ENCODE measurements around the gene IP6K3.

The IP6K3 gene

DNA sequence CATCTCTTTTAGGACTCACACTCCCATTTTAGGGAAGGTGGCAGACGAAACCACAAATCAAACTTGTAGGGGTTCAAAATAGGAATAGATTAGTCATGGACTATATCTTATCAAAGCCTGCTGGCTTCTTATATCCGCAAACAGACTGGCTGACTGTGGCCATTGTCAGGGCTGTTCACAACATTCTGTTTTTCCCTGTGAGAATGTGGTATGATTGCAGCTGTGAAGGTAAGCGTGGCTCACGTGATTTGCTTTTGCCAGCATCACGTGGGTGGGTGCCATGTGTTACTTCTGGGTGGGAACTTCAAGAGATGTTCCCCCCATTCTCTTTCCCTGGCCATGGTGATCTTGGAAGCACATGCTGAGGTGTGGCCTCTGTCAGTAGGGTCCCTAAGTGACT lies 5.9 kb downstream of the IP6K3 start:
- no peak for DNase-seq (ENCODE audit: low read depth)

DNA sequence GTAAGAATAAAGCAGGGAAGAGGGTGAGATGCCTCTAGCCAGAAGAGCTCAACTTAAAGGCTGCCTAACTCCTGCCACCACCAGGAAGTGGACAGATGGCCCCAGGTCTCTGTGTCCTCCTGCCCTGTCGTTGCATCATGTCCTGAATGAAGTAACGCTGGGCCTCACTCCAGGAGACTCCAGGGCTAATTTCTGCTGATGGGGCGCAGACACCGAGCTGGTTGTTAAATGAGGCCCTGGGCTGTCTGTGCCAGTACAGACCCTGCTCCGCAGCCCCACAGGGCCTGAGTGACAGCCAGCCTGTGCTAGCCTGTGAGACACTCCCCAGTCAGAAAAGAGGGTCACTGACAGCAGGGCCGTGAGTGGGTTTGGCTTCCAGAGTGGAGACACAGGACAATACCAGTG lies 6.5 kb downstream of the IP6K3 start:
- DNase-seq (ENCODE audit: low read depth), result no peak

DNA sequence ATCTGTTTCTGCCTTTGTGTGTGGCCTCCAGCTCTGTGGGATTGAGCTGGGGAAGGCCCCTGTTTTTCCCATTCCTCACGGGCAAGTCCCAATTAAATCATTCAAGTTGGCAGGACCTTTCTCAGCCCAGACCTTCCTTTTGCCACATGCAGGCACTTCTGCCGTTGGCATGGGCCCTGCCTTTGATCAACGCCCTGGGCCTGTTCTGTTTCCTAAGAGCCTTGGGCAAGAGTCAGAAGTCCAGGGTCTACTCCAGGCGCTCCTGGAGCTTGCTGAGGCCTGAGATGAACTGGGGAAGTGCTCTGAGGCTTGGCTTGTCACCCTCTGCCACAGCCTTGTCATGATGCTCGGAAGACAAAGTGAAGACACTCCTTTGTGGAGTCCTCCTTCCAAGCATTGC lies 7.1 kb downstream of the IP6K3 start:
- no peak for DNase-seq (ENCODE audit: low read depth)

DNA sequence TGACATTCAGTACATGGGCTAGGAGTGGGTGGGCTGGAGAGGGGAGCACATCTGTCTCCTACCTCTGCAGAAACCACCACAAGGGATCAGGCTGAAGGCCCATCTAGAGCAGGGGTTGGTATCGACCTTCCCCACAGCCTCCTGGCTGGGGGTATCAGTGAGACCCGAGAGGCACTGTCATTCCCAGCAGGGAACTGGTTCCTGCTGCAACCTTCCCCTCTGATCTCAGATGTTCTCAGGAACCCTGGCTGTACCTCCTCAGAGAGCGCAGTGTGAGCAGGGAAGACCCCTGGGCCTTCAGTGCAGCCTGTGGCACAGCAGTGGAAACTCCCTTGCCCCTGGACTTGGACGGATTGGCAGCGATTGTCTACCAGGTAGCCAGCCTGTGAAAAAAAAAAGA lies 7.8 kb downstream of the IP6K3 start:
- DNase-seq (ENCODE audit: low read depth), result no peak

DNA sequence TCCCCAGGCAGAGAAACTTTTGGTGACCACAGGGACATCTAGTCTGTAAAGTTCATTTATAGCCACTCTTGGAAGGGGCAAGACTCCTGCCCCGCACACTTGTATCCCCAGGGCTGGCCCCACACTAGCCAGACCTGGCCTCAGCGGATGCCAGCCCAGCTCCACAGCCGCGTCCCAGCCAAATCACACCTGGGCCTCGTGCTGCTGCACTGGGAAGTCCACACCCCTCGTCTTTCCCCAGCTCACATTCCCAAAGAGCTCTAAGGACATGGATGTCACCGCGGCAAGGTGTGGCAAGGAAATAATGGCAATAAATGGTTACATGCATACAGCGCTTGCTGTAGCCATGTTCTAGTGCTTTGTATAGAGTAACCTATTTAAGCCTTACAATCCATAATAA lies 8.6 kb downstream of the IP6K3 start:
- no peak for DNase-seq (ENCODE audit: low read depth)

DNA sequence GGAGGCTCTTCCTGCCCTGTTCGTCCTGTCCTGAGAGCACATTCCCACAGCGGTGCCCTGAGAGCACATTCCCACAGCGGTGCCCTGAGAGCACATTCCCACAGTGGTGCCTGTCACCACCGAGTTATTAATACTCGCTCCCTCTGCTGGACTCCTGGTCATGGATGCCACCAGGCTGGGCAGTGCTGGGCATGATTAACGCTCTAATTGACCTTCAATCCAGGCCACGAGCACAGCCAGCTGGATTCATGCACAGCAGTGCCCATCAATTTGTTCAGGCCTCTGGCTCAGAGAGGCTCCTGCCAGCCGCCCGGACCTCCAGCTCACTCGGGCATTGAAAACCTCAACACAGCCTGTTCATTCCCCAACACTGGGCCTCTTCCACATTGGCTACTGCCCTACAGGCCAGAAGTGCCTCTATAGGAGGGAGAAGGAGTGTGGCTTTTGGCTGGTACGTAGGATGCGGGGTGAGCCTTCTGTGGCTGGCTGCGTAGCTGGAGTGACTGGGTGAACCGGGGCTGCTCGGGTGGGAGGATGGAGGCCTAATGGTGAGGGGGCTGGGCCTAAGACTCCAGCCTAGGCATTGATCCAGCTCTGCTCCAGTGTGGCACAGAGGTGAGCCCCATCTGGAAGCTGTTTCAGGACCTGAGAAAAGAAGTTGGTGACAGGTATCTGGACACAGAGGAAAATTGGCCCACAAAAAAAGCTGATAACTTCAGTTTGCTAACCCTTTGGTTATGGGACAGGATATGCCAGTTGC lies 9.3 kb downstream of the IP6K3 start:
- DNase-seq (ENCODE audit: low read depth), result no peak

DNA sequence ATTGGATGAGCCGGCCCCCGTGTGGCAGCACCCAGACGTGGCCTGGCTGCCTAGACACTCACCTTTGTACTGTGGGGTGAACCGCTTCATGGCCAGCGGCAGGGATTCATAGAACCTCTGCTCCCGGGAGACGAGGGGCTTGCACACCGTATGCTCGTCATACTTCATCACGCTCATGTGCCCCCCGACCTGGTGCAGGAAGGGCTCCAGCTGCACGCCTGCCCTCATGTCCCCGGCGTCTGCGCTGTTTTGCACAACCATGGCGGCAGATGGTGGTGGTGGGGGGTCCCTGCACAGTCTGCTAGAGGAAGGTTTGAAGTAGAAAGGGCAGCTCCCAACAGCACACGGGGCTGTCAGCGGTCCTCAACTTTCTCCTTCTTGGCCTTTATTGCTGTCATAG lies 11.5 kb downstream of the IP6K3 start:
- no peak for DNase-seq (ENCODE audit: low read depth)

DNA sequence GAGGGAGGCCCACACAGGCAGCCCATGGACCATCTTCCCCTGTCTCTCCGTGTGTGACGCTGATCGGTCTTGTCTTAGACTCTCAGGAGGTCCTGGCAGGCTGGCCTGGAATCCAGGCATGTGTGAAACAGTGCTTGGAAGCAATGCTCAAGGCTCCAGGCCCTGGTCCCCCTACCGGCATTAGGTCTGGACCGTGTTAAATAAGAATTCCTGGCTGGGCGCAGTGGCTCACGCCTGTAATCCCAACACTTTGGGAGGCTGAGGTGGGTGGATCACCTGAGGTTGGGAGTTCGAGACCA lies 13.0 kb downstream of the IP6K3 start:
- DNase-seq (ENCODE audit: low read depth), result no peak

DNA sequence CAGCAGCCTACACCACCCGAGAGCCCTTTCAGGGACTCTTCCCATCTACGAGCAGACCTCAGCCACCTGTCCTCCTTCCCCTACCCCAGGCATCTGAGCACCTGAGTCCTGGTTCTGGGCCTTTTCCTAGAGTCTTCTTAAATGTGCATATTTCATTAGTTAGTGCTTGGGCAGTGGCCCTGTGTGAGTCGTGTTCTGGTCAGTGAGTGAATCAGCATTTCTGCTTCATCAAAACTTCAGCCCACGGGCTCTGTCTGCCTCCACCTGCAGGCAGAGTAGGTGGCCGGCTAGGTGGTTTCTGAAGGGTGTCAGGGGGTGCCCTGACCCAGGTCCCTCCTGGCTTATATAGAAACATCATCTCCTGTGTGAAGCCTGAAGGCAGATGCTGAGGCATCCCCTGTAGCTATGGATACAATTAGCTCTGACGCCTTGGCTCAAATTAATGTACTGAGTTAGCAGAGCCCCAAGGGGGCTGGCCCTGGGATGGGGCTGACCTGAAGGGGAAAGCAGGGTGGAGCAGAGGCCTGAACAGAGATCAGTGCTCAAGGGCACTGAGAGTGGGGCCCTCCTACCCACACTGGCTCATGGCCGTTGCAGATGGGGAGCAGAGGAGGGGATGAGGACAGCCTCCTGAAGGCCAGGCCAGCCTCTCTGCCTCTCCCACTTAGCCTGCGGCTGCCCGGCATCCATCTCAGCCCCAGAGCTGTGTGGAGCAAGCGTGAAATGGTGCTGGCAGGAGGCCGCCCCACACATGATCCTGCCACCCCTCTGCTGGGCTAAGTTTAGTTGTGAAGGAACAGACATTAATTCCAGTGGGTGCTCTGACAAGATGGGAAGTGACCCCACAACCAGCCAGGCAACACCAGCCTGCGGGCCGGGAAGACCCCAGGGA lies 13.6 kb downstream of the IP6K3 start:
- DNase-seq (ENCODE audit: low read depth), result no peak

DNA sequence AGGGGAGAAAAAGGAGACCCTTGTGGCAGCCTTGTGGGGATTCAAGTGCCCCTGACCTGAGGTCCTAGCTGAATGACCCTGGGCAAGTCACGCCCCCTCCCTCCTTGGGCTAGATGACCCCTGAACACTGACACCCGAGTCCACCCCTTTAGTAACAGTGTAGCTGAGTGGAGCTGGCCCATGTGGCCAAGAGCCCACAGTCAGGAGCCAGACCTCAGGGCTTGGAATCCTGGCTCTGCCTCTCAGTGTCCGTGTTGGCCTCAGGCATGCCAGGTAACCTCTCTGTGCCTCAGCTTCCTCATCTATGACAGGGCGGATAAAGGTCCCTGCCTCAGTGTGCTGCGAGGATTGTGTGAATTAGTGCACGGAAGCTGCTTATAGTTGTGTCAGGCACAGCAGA lies 14.3 kb downstream of the IP6K3 start:
- no peak for DNase-seq (ENCODE audit: low read depth)

DNA sequence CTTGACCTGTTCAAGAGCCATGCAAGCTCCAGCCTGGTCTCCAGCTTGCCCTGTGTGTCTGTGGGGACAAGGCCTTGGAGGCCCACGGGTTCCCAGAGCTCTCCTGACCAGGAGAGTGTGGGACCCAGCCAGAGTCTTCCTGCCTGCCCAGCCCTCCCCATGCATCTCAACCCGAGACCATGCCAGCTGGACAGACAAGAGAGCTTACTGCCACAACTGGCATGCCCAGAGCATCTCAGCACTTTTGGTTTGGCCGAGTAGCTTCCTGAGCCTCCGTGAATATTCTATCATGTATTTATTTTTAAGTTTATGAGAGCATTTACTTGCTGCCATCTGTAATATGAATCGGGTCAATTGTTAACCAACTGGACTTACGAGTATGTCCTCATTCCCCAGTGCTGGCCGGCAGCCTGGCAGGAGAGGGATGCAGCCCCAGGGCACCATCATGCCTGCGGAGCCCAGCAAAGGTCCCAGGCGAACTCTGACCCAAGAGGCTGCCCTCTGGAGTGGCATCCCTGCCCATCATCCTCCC lies 14.9 kb downstream of the IP6K3 start:
- DNase-seq (ENCODE audit: low read depth), result no peak

DNA sequence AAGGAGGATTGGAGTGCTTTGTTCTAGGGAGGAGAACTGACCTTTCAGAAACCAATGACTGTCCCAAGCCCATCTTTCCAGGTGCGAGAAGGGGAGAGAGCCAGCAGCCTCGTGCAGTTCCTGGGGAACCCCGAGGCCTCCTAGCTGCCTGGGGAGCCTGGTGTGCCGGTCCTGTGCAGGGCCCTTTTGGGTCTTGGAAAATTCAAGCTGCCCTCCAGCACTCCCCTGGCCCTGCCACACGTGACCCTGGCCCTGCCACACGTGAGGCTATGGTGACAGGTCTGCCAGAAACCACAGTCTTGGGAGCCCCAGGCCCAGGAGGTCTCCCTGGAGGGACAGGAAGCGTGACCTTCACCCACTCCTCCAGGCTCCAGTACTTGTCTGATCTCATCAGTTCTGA lies 15.7 kb downstream of the IP6K3 start:
- DNase-seq (ENCODE audit: low read depth), result no peak

DNA sequence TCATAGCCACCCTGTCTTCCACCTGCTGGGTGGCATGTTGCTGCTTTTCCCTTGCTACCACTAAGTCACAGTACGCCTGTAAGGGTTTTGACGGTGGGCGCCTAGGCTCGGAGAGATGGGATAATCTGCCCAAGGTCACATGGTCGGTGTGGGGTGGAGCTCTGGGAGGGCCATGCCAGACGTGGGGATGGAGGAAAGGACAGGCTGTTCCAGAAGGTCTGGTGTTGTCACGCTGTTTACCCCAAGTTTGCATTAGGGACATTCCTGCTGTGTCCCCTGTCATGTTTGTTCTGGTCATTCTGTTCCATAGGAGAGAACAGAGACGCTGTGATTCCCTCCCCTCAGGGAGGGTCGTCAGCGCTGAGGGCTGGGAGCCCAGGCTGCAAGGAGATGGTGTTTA lies 16.1 kb downstream of the IP6K3 start:
- DNase-seq (ENCODE audit: low read depth), result no peak

DNA sequence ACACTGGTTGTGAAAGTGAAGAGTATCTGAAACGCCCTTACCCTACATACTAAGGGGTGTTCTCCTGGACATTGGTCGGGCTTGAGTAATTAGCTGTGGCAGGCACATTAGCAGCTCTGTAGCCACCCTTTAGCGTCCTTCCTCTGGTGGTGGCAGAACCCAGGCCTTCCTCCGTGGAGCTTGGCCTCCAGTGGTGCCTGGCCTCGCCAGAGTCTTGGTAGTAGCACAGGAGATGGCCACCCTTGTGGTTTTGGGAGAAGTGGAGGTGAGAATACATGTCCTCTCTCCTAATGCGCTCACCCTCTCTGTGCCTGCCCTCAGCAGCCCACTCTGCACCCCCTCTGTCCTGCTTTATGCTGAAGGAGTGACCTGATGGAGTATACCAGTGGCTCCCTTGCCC lies 17.6 kb downstream of the IP6K3 start:
- DNase-seq (ENCODE audit: low read depth), result no peak

DNA sequence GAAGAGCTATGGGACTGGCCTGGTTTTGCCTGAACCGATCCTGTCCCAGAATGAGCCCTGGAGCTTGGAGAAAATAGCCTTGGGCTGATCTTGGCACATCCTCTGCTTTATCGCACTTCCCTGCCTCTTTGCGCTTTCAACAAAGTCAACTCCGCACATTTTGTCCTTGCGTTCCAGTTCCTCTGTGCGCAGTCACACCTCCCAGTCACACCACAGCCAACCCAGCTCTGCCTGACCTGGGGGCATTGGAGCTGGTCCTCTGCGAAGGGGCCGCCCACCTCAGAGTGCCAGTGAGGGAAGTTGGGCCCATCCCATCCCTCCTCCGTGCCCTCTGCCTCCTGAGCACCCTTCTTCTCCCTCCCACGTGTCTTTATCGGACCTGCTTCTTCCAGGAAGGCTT lies 18.3 kb downstream of the IP6K3 start:
- DNase-seq (ENCODE audit: low read depth), result no peak

DNA sequence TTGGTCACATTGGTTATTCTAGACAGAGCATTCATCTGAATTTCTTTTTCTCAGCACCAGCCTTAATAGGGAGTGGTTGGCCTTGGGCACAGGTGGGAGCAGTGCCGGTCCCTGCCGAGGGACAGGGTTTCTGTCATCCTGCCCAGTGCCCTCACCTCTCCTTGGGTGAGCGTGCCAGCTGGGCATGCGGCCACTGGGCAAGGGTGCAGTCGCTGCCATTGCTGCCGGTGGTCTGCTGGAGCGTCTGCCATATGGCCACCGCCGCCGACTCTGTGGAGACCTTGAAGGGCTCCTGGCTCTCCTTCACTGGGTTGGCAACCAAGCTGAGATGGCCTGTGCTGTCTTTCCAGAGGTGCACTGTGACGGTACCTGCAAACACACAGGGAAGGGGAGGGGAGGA lies 18.8 kb downstream of the IP6K3 start:
- no peak for DNase-seq (ENCODE audit: low read depth)

DNA sequence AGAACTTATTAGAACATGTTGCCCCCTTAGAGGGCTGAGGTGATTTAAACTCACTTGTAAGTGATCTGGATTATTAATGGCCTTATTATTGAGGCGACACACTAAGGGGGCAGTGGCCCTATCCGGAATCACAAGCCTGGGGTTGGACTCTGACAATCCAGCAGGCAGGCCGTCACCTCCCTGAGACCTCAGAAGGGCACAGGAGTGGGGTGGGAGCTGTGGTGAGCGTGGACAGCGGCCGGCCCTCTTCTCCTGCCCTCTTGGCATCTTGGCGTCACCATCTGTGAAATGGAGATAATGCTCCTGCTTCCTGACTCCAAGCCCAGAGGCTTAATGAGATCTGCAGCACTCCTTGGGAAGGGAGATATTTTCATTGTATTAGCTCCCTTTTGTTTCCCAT lies 19.6 kb downstream of the IP6K3 start:
- no peak for DNase-seq (ENCODE audit: low read depth)

DNA sequence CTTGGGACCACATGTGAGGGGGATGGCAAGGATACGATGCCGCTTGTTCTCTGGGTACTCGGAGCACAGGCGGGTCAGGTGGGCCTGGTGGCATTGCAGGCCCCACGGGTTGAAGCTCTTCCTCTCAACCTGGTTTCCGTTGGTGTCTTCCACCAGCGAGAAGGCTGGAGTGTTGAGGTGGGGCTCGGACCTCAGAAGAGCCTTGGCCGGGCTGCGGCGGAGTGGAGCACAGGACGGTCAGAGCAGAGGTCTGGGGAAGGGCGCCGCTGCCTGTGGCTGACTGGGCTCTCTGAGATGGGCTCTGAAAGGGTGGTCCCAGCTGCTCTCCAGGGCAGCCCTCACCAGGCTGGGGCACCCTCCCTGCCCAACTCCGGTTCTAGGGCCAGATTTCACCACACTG lies 20.0 kb downstream of the IP6K3 start:
- DNase-seq (ENCODE audit: low read depth), result no peak

DNA sequence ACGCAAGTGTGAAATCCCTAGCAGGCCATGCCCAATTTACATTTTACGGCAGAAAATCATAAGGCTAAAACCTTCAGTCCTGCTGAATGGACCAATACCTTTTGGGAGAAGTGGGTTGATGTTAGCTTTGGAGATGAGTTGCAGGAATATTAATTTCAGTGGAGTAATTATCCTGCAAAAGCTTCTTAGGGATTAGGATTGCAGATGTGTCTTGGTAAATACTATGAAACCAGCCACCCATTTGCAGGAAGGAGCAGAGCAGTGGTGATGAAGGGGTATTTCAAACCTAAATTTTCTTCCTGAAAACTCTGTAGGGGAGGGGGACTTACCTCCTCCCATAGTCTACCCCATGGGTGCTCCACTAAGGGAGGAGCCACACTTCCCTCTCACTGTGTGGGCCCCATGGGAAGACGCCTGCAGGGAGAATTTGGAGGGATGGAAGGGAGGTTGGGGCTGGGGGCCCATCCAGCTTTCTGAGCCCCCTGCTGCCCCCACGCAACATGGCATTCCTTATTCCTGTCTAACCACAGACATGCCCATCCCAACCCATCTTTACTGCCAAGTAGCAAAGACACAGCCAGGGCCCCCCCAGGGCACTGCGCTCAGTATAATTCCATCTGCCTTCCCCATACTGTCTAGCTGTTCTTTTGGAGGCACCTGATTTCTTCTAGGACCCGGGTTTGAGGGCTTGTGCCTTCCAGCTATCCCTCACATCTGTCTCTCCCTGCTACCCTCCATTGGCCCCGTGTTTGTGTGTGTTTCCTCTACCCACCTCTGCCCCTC lies 20.6 kb downstream of the IP6K3 start:
- DNase-seq (ENCODE audit: low read depth), result no peak

DNA sequence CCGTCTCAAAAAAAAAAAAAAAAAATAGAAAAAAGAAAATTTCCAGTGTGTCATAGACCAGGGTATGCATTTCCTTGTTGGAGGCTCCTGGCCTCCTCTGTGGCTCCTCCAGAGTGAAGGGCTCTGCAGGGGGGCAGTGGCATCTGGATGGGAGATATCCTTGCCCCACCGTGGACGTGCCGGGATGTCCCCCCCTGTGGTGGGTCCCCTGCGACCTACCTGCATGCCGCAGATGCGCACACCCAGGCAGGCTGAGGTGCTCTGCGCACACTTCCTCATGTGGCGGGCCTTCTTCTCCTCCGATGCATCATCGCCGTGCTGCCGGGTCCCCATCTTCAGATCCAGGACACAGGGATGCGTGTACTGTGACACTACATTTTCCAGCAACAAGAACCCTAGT lies 21.5 kb downstream of the IP6K3 start:
- DNase-seq (ENCODE audit: low read depth), result no peak

DNA sequence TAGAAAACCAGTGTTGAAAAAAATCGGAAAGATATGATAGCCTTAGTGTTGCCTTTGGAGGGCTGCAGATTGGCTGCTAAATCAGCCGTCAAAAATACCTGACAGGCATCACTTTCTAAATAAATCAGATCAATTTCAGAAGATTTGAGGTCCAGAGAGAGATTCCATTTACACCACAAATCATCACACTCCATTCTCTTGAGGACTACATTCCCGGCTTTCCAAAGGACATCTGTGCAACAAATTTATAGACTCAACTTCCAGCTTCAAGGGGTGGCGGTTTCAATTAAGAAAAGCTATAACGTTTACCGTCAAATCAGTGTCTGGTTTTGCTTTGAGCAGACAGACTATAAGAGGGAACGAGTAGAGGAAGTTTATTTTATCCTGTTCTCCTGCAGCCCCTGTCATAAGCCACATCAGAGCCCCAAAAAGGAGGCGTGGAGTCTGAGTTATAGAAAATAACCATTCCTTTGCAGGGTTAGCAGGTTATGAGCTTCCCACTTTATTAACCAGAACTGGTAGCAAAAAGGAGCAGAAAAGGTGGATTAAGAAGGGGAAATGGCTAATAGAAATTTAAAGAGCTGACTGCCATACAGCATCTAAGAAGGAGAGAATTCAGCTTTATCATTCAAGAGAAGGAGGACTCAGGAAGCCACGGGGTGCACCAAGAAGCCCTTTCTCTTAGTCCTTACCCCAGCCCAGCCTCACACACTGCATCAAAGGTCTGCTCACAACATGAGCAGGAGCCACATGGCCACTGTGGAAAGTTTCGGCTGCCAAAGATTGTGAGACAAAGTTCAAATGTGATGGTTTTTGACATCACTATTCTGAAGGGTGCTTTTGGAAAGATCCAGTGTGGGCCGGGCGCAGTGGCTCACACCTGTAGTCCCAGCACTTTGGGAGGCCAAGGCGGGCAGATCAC lies 22.3 kb downstream of the IP6K3 start:
- no peak for DNase-seq (ENCODE audit: low read depth)
